ENCODE results near the gene TSPAN3.

Gene TSPAN3

DNA sequence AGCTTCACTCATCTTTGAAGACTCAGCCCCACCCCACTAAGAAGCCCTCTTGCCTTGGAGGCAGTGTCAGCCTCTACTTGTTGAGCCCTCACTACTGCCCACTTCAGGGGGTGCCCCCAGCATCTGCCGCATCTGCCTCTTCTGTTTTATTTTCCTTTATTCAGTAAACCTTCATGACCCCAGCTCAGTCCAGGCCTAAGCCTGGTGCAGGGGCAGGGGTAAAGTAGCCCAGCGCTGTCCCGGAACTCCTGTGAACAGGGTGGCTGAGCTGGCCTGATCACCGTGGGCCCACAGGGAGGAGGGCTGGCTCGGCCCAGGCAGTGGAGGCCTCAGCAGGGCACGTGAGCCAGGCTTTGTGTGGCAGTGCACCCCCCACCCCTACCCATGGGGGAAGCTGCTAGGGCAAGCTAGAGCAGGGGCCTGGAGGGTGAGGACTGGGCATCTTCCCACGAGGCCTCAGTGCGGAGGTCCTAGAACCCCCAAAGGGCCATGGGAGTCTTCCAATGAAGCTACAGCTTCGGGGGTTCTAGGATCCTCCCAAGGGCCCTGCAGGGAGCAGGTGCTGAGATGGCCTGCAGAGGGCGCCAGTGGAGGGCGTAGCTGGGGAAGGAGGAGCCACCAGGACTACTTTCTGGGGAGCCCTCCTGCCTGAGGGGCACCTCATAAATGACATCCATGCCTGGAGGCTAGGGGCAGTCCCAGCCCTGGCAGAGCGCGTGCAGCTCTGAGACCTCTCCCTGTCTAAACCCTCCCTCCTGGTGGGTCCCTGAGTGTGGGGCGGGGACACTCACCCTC lies 36.0 kb downstream of the TSPAN3 start:
- peak; percentile 50 for DNase-seq (ENCODE audit: low read depth)
- no peak overlapping the region for H3K4me3 ChIP-seq (ENCODE audit: low read depth, low read length)
- TF ChIP-seq, protein P1, sequence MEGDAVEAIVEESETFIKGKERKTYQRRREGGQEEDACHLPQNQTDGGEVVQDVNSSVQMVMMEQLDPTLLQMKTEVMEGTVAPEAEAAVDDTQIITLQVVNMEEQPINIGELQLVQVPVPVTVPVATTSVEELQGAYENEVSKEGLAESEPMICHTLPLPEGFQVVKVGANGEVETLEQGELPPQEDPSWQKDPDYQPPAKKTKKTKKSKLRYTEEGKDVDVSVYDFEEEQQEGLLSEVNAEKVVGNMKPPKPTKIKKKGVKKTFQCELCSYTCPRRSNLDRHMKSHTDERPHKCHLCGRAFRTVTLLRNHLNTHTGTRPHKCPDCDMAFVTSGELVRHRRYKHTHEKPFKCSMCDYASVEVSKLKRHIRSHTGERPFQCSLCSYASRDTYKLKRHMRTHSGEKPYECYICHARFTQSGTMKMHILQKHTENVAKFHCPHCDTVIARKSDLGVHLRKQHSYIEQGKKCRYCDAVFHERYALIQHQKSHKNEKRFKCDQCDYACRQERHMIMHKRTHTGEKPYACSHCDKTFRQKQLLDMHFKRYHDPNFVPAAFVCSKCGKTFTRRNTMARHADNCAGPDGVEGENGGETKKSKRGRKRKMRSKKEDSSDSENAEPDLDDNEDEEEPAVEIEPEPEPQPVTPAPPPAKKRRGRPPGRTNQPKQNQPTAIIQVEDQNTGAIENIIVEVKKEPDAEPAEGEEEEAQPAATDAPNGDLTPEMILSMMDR (IDR thresholded peaks at IDR 0.05; ENCODE audit: low read depth, low read length), result peak; percentile 73
- no peak for TF ChIP-seq MYC (IDR thresholded peaks at IDR 0.05; ENCODE audit: low read depth, low read length)

DNA sequence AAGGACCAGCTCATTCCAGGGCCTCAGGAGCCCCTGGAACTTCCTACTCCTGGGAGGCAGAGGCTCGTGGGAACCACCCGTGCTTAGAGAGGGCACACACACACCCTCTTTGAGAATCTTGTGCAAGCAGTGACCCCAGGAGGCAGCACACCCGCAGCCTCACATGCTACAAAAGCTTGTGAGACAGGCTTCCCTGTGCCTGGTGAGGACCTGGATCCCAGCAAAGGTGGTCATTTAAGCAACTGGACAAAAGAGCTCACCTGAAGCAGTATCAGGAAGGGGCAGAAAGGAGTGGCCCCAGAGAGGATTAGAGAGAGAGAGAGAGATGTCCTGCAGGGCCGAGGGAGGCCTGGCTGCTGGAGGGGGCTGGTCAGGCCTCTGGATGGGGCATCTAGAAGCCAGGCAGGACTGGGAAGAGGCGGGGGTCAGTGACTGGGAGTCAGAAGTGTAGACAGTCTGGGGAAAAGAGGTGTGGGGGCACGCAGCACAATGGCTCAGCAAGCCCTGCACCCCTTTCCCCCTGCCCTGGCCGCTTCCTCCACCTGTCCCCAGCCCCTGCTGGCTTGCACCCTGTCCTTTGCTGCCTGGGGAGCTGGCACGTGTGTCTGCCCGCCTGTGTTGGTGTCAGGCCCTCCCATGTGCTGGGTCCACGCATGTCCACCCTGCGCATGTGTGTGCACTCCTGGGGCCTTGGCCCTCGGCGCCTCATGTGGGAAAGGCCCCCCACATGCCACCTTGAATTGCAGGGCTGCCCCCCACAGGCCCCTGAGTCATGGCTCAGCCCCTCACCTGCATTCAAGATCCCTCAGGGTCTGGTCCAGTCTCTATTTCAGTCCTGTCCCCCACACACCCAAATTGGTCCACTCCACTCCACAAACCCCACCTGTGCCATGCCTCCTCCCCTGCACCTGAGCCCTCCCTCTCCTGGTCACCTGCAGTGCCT lies 36.9 kb downstream of the TSPAN3 start:
- TF ChIP-seq MYC (IDR thresholded peaks at IDR 0.05; ENCODE audit: low read depth, low read length) (no peak), POLR2A (IDR thresholded peaks at IDR 0.05; ENCODE audit: extremely low read depth, insufficient read length) (no peak)
- TF ChIP-seq, protein P2, sequence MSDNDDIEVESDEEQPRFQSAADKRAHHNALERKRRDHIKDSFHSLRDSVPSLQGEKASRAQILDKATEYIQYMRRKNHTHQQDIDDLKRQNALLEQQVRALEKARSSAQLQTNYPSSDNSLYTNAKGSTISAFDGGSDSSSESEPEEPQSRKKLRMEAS (IDR thresholded peaks at IDR 0.05; ENCODE audit: low read depth, low read length), result no peak
- H3K4me3 ChIP-seq (ENCODE audit: low read depth, low read length), result no peak overlapping the region
- peak; percentile 24 for DNase-seq (ENCODE audit: low read depth)

DNA sequence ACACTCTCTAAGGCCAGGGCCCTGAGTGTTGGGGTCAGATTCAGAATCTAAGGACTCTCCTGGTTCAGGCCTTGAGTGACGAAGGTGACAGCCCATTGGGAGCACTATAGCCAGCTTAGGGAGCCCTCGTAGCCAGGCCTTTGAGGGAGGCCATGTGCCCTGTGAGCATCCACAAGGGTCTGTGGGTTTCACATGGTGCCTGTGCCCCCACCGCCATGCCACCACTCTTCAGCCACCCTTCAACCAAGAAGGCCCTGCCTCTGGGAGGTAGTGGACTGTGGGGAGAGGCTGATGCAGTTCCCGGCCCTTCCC lies 37.5 kb downstream of the TSPAN3 start:
- H3K4me3 ChIP-seq (ENCODE audit: low read depth, low read length), result no peak overlapping the region
- DNase-seq (ENCODE audit: low read depth), result peak; percentile 7
- TF ChIP-seq POLR2A (IDR thresholded peaks at IDR 0.05; ENCODE audit: extremely low read depth, insufficient read length), result no peak
- TF ChIP-seq, protein P1 (IDR thresholded peaks at IDR 0.05; ENCODE audit: low read depth, low read length), result no peak

DNA sequence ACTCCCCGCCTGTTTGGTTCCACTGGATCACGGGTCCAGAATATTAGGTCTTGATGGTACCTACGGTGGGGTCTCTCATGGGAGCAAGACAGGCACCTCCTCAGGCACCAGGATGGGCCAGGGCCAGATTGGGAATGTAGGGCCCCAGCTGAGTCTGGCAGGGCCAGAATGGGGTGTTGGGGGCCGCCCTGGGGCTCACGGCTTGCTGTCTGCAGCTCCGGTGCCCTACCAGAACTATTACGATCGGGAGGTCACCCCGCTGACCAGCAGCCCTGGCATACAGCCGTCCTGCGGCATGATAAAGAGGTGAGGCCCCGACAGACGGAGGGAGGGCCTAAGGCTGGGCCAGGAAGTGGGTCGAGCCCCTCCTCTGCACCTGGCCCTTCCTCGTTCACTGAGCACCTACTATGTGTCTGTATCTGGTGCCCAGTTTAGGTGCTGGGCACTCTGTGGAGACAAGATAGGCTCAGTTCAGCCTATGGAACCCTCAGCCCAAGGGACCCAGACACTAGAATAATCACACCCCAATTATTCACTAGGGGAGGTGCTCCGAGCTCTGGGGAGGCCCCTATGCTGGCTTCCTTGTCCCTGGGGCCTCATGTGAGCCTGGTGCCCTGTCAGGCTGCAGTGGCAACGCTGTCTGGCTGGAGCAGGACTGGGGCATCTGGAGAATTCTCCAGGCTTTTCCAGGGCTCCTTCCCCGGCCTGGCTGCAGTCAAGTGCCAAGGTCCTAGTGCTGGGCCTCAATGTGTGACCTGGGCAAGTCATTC lies 38.1 kb downstream of the TSPAN3 start:
- TF ChIP-seq, protein P1 (IDR thresholded peaks at IDR 0.05; ENCODE audit: low read depth, low read length), result no peak
- TF ChIP-seq, protein P2 (IDR thresholded peaks at IDR 0.05; ENCODE audit: low read depth, low read length), result no peak
- TF ChIP-seq POLR2A (IDR thresholded peaks at IDR 0.05; ENCODE audit: extremely low read depth, insufficient read length) (no peak), MYC (IDR thresholded peaks at IDR 0.05; ENCODE audit: low read depth, low read length) (no peak)
- no peak overlapping the region for H3K4me3 ChIP-seq (ENCODE audit: low read depth, low read length)
- DNase-seq (ENCODE audit: low read depth), result no peak

DNA sequence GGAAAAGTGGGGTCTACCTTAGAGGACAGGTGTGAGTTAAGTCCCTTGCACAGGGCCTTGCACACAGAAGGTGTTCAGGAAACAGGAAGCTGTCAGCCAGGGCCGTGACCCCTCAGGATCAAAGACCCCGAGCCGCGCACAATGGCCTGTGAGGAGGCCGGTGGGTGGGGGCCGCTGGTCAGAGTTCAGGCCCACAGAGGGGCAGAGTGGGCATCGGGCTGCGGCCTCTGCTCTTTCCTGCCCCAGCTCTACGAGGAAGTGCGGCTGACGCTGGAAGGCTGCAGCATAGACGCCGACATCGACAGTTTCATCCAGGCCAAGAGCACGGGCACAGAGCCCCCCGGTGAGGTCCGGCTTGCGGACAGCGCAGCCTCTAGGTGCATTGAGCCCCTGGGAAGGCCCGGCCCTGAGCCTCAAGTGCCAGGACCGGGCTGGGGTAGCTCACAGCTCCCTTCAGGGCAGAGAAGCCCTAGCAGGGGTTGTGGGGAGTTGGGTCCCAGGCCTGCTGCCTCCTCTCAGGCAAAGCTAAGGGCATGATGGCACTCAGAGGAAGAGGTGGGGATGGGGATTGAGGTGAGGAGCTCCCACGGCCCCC lies 38.8 kb downstream of the TSPAN3 start:
- no peak overlapping the region for H3K4me3 ChIP-seq (ENCODE audit: low read depth, low read length)
- peak; percentile 5 for DNase-seq (ENCODE audit: low read depth)
- no peak for TF ChIP-seq POLR2A (IDR thresholded peaks at IDR 0.05; ENCODE audit: extremely low read depth, insufficient read length)
- TF ChIP-seq, protein P2 (IDR thresholded peaks at IDR 0.05; ENCODE audit: low read depth, low read length), result no peak
- TF ChIP-seq, protein P1 (IDR thresholded peaks at IDR 0.05; ENCODE audit: low read depth, low read length), result no peak
- TF ChIP-seq MYC (IDR thresholded peaks at IDR 0.05; ENCODE audit: low read depth, low read length), result no peak
